Activated T-helper 1 cell treated with anti-CD3 and anti-CD28 coated beads, Interleukin-12 subunit alpha, Interleukin-12 subunit beta, Interleukin-2, Interleukin-4 antibody, amounts not matched to agents 30 ng/mL and 10 ng/mL and 1 ng/mL, durations not matched to agents 14 hours and 24 hours and 36 hours (primary cell): ENCODE measurements around the gene ALKBH5. TPM values are rescaled to one million over a fixed set of nuclear protein-coding genes. Genes with fewer than 3 reads are reported as not detected.

Experiments
- DNase-seq: peaks from one replicate; pipeline ENCODE4 v3.0.0; 2021; ENCODE audit warnings: low spot score
- H3K27ac Mint-ChIP-seq: one replicate; pipeline ENCODE4 v1.8.0; 2021; ENCODE audit warnings: mild to moderate bottlenecking, mixed read lengths
- H3K27me3 Mint-ChIP-seq: one replicate; pipeline ENCODE4 v1.8.0; 2022; ENCODE audit warnings: mild to moderate bottlenecking, moderate library complexity, mixed read lengths; ENCODE audit not compliant: insufficient read depth
- H3K36me3 Mint-ChIP-seq: one replicate; pipeline ENCODE4 v1.8.0; 2021; ENCODE audit warnings: low read depth, mixed read lengths
- H3K4me1 Mint-ChIP-seq: one replicate; pipeline ENCODE4 v1.8.0; 2021; ENCODE audit warnings: low read depth, mixed read lengths
- H3K4me3 Mint-ChIP-seq: one replicate; pipeline ENCODE4 v1.8.0; 2021; ENCODE audit warnings: mild to moderate bottlenecking, moderate library complexity, mixed read lengths
- H3K9me3 Mint-ChIP-seq: one replicate; pipeline ENCODE4 v1.8.0; 2021; ENCODE audit warnings: mixed read lengths
- intact Hi-C: fragments of 100-400 bp; cut with micrococcal nuclease; formaldehyde crosslinking; loops from one replicate; pipeline ENCODE4 v1.15.1; 2024
- total RNA-seq: library from RNA; stranded (reverse); gene quantifications from 2 replicates; pipeline ENCODE4 v1.2.3, GENCODE V29; 2022

The ALKBH5 gene
- total RNA-seq, 1 donor from 2014 or later = 128 TPM

- intact Hi-C loops = no loop called here
Measured at GRCh38 chr17:18218756-18219415, 35.3 kb downstream of the ALKBH5 start.

GRCh38 chr17:18224053-18224386 is 40.4 kb downstream of the ALKBH5 start:
- DNase-seq = no peak
- no peaks in the 10 kb centered on the region for H3K9me3 Mint-ChIP-seq
- intact Hi-C loops = loop anchor here (2.0 kb wide), 3 partner anchors 83 to 185 kb away; partner anchors contain the start of genes ATPAF2, GID4 and SHMT1
- peaks cover 2% of the 10 kb centered on the region for H3K27me3 Mint-ChIP-seq
- no peak overlapping the region for H3K27ac Mint-ChIP-seq
- peaks cover 20% of the 10 kb centered on the region for H3K4me1 Mint-ChIP-seq
- no peak overlapping the region for H3K4me3 Mint-ChIP-seq
- H3K36me3 Mint-ChIP-seq = no peaks in the 10 kb centered on the region

More at GRCh38 chr17:18218756-18219415, 35.3 kb downstream of the ALKBH5 start:
- DNase-seq = no peak
- H3K4me3 Mint-ChIP-seq = no peak overlapping the region
- no peaks in the 10 kb centered on the region for H3K36me3 Mint-ChIP-seq
- H3K9me3 Mint-ChIP-seq = no peaks in the 10 kb centered on the region
- peaks cover 5% of the 10 kb centered on the region for H3K4me1 Mint-ChIP-seq
- H3K27me3 Mint-ChIP-seq = no peaks in the 10 kb centered on the region
- no peak overlapping the region for H3K27ac Mint-ChIP-seq

GRCh38 chr17:18224387-18225120 is 40.9 kb downstream of the ALKBH5 start:
- peaks cover 2% of the 10 kb centered on the region for H3K27me3 Mint-ChIP-seq
- no peak for DNase-seq
- no peaks in the 10 kb centered on the region for H3K36me3 Mint-ChIP-seq
- H3K9me3 Mint-ChIP-seq = no peaks in the 10 kb centered on the region
- intact Hi-C loops = loop anchor here (1.0 to 5.0 kb wide), 7 partner anchors 36 to 186 kb away; partner anchors contain the start of genes ALKBH5, ATPAF2, DRG2 and GID4
- H3K4me3 Mint-ChIP-seq = peak overlapping the region; percentile 70
- peaks cover 20% of the 10 kb centered on the region for H3K4me1 Mint-ChIP-seq
- peak overlapping the region; percentile 48 for H3K27ac Mint-ChIP-seq

- Mint-ChIP-seq H3K27ac (peak within 1 kb of the TSS; percentile 90), H3K4me3 (peak within 1 kb of the TSS; percentile 96), H3K9me3 (no peaks in the 10 kb centered on the region), H3K36me3 (no peaks in the 10 kb centered on the region), H3K27me3 (peaks cover 2% of the 10 kb centered on the region), H3K4me1 (peaks cover 20% of the 10 kb centered on the region)
- intact Hi-C loops = loop anchor here (1.0 to 5.0 kb wide), 7 partner anchors 35 to 186 kb away; partner anchors contain the start of genes ALKBH5, ATPAF2, DRG2 and GID4
- peak; percentile 95 for DNase-seq
Measured at GRCh38 chr17:18225121-18225641, 41.6 kb downstream of the ALKBH5 start, which contains the start of gene LLGL1. Gene LLGL1, plus strand, starts transcription at chr17:18225635. Its CDS starts 48 bp downstream, at chr17:18225683.

GRCh38 chr17:18225642-18226283 is 42.1 kb downstream of the ALKBH5 start:
- DNase-seq = no peak
- Mint-ChIP-seq H3K4me3 (peak overlapping the region; percentile 96), H3K27me3 (peaks cover 2% of the 10 kb centered on the region), H3K27ac (peak overlapping the region; percentile 90), H3K4me1 (peaks cover 20% of the 10 kb centered on the region), H3K9me3 (no peaks in the 10 kb centered on the region), H3K36me3 (no peaks in the 10 kb centered on the region)
- intact Hi-C loops = loop anchor here (1.0 to 5.0 kb wide), 7 partner anchors 35 to 187 kb away; partner anchors contain the start of genes ALKBH5, ATPAF2, DRG2 and GID4

GRCh38 chr17:18226284-18226945 is 42.8 kb downstream of the ALKBH5 start:
- DNase-seq = no peak
- H3K4me3 Mint-ChIP-seq = peak overlapping the region; percentile 96
- no peaks in the 10 kb centered on the region for H3K9me3 Mint-ChIP-seq
- intact Hi-C loops = loop anchor here (5.0 kb wide), 1 partner anchor 139 kb away; the partner anchor contains the start of gene DRG2
- H3K27me3 Mint-ChIP-seq = peaks cover 2% of the 10 kb centered on the region
- no peaks in the 10 kb centered on the region for H3K36me3 Mint-ChIP-seq
- peak overlapping the region; percentile 90 for H3K27ac Mint-ChIP-seq
- H3K4me1 Mint-ChIP-seq = peaks cover 20% of the 10 kb centered on the region

- Mint-ChIP-seq H3K4me3 (peak overlapping the region; percentile 3), H3K36me3 (no peaks in the 10 kb centered on the region), H3K27ac (no peak overlapping the region), H3K9me3 (no peaks in the 10 kb centered on the region), H3K4me1 (peaks cover 20% of the 10 kb centered on the region), H3K27me3 (peaks cover 2% of the 10 kb centered on the region)
- DNase-seq = no peak
- intact Hi-C loops = loop anchor here (5.0 kb wide), 1 partner anchor 140 kb away; the partner anchor contains the start of gene DRG2
Measured at GRCh38 chr17:18227635-18228034, 44.0 kb downstream of the ALKBH5 start.

GRCh38 chr17:18228176-18228682 is 44.6 kb downstream of the ALKBH5 start:
- Mint-ChIP-seq H3K36me3 (no peaks in the 10 kb centered on the region), H3K4me3 (peak overlapping the region; percentile 8), H3K27ac (no peak overlapping the region), H3K9me3 (no peaks in the 10 kb centered on the region), H3K4me1 (peaks cover 20% of the 10 kb centered on the region), H3K27me3 (peaks cover 2% of the 10 kb centered on the region)
- no peak for DNase-seq
- intact Hi-C loops = loop anchor here (5.0 kb wide), 1 partner anchor 141 kb away; the partner anchor contains the start of gene DRG2

- Mint-ChIP-seq H3K36me3 (no peaks in the 10 kb centered on the region), H3K27me3 (peaks cover 2% of the 10 kb centered on the region), H3K9me3 (no peaks in the 10 kb centered on the region), H3K4me1 (peaks cover 20% of the 10 kb centered on the region), H3K4me3 (no peak overlapping the region), H3K27ac (no peak overlapping the region)
- DNase-seq = no peak
- intact Hi-C loops = loop anchor here (5.0 kb wide), 1 partner anchor 142 kb away; the partner anchor contains the start of gene DRG2
Measured at GRCh38 chr17:18229254-18229653, 45.6 kb downstream of the ALKBH5 start.

GRCh38 chr17:18229771-18230170 is 46.1 kb downstream of the ALKBH5 start:
- intact Hi-C loops = loop anchor here (5.0 kb wide), 1 partner anchor 142 kb away; the partner anchor contains the start of gene DRG2
- no peak overlapping the region for H3K4me3 Mint-ChIP-seq
- H3K9me3 Mint-ChIP-seq = no peaks in the 10 kb centered on the region
- H3K4me1 Mint-ChIP-seq = peaks cover 20% of the 10 kb centered on the region
- no peaks in the 10 kb centered on the region for H3K36me3 Mint-ChIP-seq
- H3K27me3 Mint-ChIP-seq = peaks cover 2% of the 10 kb centered on the region
- H3K27ac Mint-ChIP-seq = no peak overlapping the region
- no peak for DNase-seq

GRCh38 chr17:18230288-18231141 is 46.9 kb downstream of the ALKBH5 start:
- Mint-ChIP-seq H3K4me1 (peaks cover 20% of the 10 kb centered on the region), H3K27me3 (peaks cover 2% of the 10 kb centered on the region), H3K4me3 (no peak overlapping the region), H3K27ac (no peak overlapping the region), H3K36me3 (no peaks in the 10 kb centered on the region), H3K9me3 (no peaks in the 10 kb centered on the region)
- no peak for DNase-seq
- intact Hi-C loops = no loop called here
